Measurements from ENCODE around the gene EIF5. TPM values are rescaled to one million over a fixed set of nuclear protein-coding genes. Genes with fewer than 3 reads are reported as not detected.

EIF5 gene
- total RNA-seq, 2 donors from 2014 or later, result 222 to 295 TPM

- ATAC-seq, result no peak
- intact Hi-C loops (cut with DNase I, micrococcal nuclease), result no loop called here
Observed at GRCh38 chr14:103302966-103303365, 31.1 kb upstream of the EIF5 start.

GRCh38 chr14:103304706-103305105 is 29.3 kb upstream of the EIF5 start:
- DNase-seq, result no peak
- ATAC-seq, result no peak
- intact Hi-C loops (cut with DNase I, micrococcal nuclease), result no loop called here

More at GRCh38 chr14:103302966-103303365, 31.1 kb upstream of the EIF5 start:
- no peak for DNase-seq

GRCh38 chr14:103308717-103309616 is 25.1 kb upstream of the EIF5 start:
- DNase-seq (no peak), ATAC-seq (no peak)
- intact Hi-C loops (cut with DNase I, micrococcal nuclease), result no loop called here

- no peak for DNase-seq
- intact Hi-C loops (cut with DNase I, micrococcal nuclease), result no loop called here
- ATAC-seq, result no peak
Observed at GRCh38 chr14:103310576-103311095, 23.4 kb upstream of the EIF5 start.

GRCh38 chr14:103311171-103311997 is 22.7 kb upstream of the EIF5 start:
- no peak for ATAC-seq
- intact Hi-C loops (cut with DNase I, micrococcal nuclease), result no loop called here
- DNase-seq, result no peak

- DNase-seq (no peak), ATAC-seq (no peak)
- intact Hi-C loops (cut with DNase I, micrococcal nuclease), result no loop called here
Observed at GRCh38 chr14:103312006-103312635, 21.9 kb upstream of the EIF5 start.

GRCh38 chr14:103313704-103314103 is 20.3 kb upstream of the EIF5 start:
- ATAC-seq (no peak), DNase-seq (no peak)
- intact Hi-C loops (cut with DNase I, micrococcal nuclease), result no loop called here

- intact Hi-C loops (cut with DNase I, micrococcal nuclease), result no loop called here
- DNase-seq, result no peak
- no peak for ATAC-seq
Observed at GRCh38 chr14:103314496-103315277, 19.4 kb upstream of the EIF5 start.

GRCh38 chr14:103315351-103315911 is 18.6 kb upstream of the EIF5 start:
- intact Hi-C loops (cut with DNase I, micrococcal nuclease), result no loop called here
- no peak for DNase-seq
- ATAC-seq, result no peak

- intact Hi-C loops (cut with DNase I, micrococcal nuclease), result no loop called here
- DNase-seq (no peak), ATAC-seq (no peak)
Observed at GRCh38 chr14:103315941-103316340, 18.1 kb upstream of the EIF5 start.

GRCh38 chr14:103316721-103317121 is 17.3 kb upstream of the EIF5 start:
- ATAC-seq, result no peak
- no peak for DNase-seq
- intact Hi-C loops (cut with DNase I, micrococcal nuclease), result no loop called here

- no peak for ATAC-seq
- intact Hi-C loops (cut with DNase I, micrococcal nuclease), result no loop called here
- DNase-seq, result no peak
Observed at GRCh38 chr14:103317251-103317650, 16.8 kb upstream of the EIF5 start.

- DNase-seq, result no peak
- intact Hi-C loops (cut with DNase I, micrococcal nuclease), result no loop called here
- ATAC-seq, result no peak
Observed at GRCh38 chr14:103317976-103318580, 16.0 kb upstream of the EIF5 start.

- intact Hi-C loops (cut with DNase I, micrococcal nuclease), result no loop called here
- ATAC-seq (no peak), DNase-seq (no peak)
Observed at GRCh38 chr14:103318750-103319419, 15.2 kb upstream of the EIF5 start.

- intact Hi-C loops (cut with DNase I, micrococcal nuclease), result no loop called here
- no peak for DNase-seq
Observed at GRCh38 chr14:103319422-103319821, 14.6 kb upstream of the EIF5 start.

GRCh38 chr14:103326078-103326477 is 8.0 kb upstream of the EIF5 start:
- ATAC-seq (no peak), DNase-seq (no peak)
- intact Hi-C loops (cut with DNase I, micrococcal nuclease), result no loop called here

More at GRCh38 chr14:103319422-103319821, 14.6 kb upstream of the EIF5 start:
- ATAC-seq, result no peak

- DNase-seq (no peak), ATAC-seq (no peak)
- intact Hi-C loops (cut with DNase I, micrococcal nuclease), result no loop called here
Observed at GRCh38 chr14:103328941-103329340, 5.1 kb upstream of the EIF5 start.
